ENCODE results near the gene MAP1LC3B.

Gene MAP1LC3B

GRCh38 chr16:87369117-87369765, 22.9 kb upstream of the MAP1LC3B start:
- H3K9me2 ChIP-seq (replicated peaks; ENCODE audit: insufficient read depth, low read length), result no peaks in the 10 kb centered on the region

GRCh38 chr16:87369796-87370719, 22.1 kb upstream of the MAP1LC3B start:
- Histone ChIP-seq H2AFZ (ENCODE audit: low read depth, low read length, severe bottlenecking) (no peak overlapping the region), H4K20me1 (ENCODE audit: low read depth, low read length) (peaks cover 3% of the 10 kb centered on the region; the same call in 1 of the 2 replicates), H3K9ac (ENCODE audit: low read length) (no peak overlapping the region), H3K9me2 (replicated peaks; ENCODE audit: insufficient read depth, low read length) (no peaks in the 10 kb centered on the region), H3K27me3 (ENCODE audit: low read length) (no peaks in the 10 kb centered on the region), H3K79me2 (ENCODE audit: insufficient read depth, low read length) (peaks cover 66% of the 10 kb centered on the region), H3K4me3 (ENCODE audit: insufficient read depth, low read length, poor library complexity, severe bottlenecking) (no peak overlapping the region), H3K4me2 (ENCODE audit: low read depth, low read length, poor library complexity, severe bottlenecking) (no peak overlapping the region), H3K9me3 (ENCODE audit: insufficient read depth, low read length) (no peaks in the 10 kb centered on the region), H3K27ac (ENCODE audit: low read depth, low read length) (no peak overlapping the region), H3K36me3 (ENCODE audit: low read length) (no peaks in the 10 kb centered on the region), H3F3A (ENCODE audit: insufficient read depth) (no peaks in the 10 kb centered on the region)
- TF ChIP-seq CTCF (IDR thresholded peaks at IDR 0.05; ENCODE audit: insufficient read depth, low read length, poor library complexity, severe bottlenecking), result no peak

More at GRCh38 chr16:87369117-87369765, 22.9 kb upstream of the MAP1LC3B start:
- Histone ChIP-seq H4K20me1 (ENCODE audit: low read depth, low read length) (peaks cover 3% of the 10 kb centered on the region; the same call in 1 of the 2 replicates), H3K36me3 (ENCODE audit: low read length) (no peaks in the 10 kb centered on the region), H3K9me3 (ENCODE audit: insufficient read depth, low read length) (no peaks in the 10 kb centered on the region), H3K9ac (ENCODE audit: low read length) (no peak overlapping the region), H3K4me2 (ENCODE audit: low read depth, low read length, poor library complexity, severe bottlenecking) (no peak overlapping the region), H3F3A (ENCODE audit: insufficient read depth) (no peaks in the 10 kb centered on the region), H3K27me3 (ENCODE audit: low read length) (no peaks in the 10 kb centered on the region), H3K4me3 (ENCODE audit: insufficient read depth, low read length, poor library complexity, severe bottlenecking) (no peak overlapping the region), H3K79me2 (ENCODE audit: insufficient read depth, low read length) (peaks cover 66% of the 10 kb centered on the region), H3K27ac (ENCODE audit: low read depth, low read length) (no peak overlapping the region), H2AFZ (ENCODE audit: low read depth, low read length, severe bottlenecking) (no peak overlapping the region)
- TF ChIP-seq EZH2phosphoT487 (conservative IDR thresholded peaks at IDR 0.05; ENCODE audit: low read length), result no peak
- no peak for TF ChIP-seq CTCF (IDR thresholded peaks at IDR 0.05; ENCODE audit: insufficient read depth, low read length, poor library complexity, severe bottlenecking)

- no peaks in the 10 kb centered on the region for H3K27me3 ChIP-seq (ENCODE audit: low read length)
Measured at GRCh38 chr16:87371261-87371866, 20.8 kb upstream of the MAP1LC3B start.

More at GRCh38 chr16:87371261-87371866, 20.8 kb upstream of the MAP1LC3B start:
- no peak overlapping the region for H2AFZ ChIP-seq (ENCODE audit: low read depth, low read length, severe bottlenecking)
- H3F3A ChIP-seq (ENCODE audit: insufficient read depth), result no peaks in the 10 kb centered on the region
- H3K9me2 ChIP-seq (replicated peaks; ENCODE audit: insufficient read depth, low read length), result no peaks in the 10 kb centered on the region
- peaks cover 72% of the 10 kb centered on the region for H3K79me2 ChIP-seq (ENCODE audit: insufficient read depth, low read length)
- no peak overlapping the region for H3K27ac ChIP-seq (ENCODE audit: low read depth, low read length)
- peaks cover 3% of the 10 kb centered on the region; the same call in 1 of the 2 replicates for H4K20me1 ChIP-seq (ENCODE audit: low read depth, low read length)
- H3K4me2 ChIP-seq (ENCODE audit: low read depth, low read length, poor library complexity, severe bottlenecking), result no peak overlapping the region
- H3K9ac ChIP-seq (ENCODE audit: low read length), result no peak overlapping the region
- TF ChIP-seq EZH2phosphoT487 (conservative IDR thresholded peaks at IDR 0.05; ENCODE audit: low read length), result no peak
- no peak for TF ChIP-seq CTCF (IDR thresholded peaks at IDR 0.05; ENCODE audit: insufficient read depth, low read length, poor library complexity, severe bottlenecking)
- no peaks in the 10 kb centered on the region for H3K36me3 ChIP-seq (ENCODE audit: low read length)
- no peak overlapping the region for H3K4me3 ChIP-seq (ENCODE audit: insufficient read depth, low read length, poor library complexity, severe bottlenecking)
- no peaks in the 10 kb centered on the region for H3K9me3 ChIP-seq (ENCODE audit: insufficient read depth, low read length)
